HG03565 (cell line): ENCODE measurements around the gene IL6R.
"Not testable (repeated sequence)": the region's sequence is repeated elsewhere in the genome, so short reads cannot be mapped to it uniquely, and the experiment has no call there.

Experiments
- ATAC-seq: cut with Tn5 transposase; IDR thresholded peaks from one replicate; pipeline ENCODE4 v1.9.1; 2021; ENCODE audit warnings: mild to moderate bottlenecking, moderate library complexity; ENCODE audit not compliant: unreplicated experiment

IL6R gene

GRCh38 chr1:154406572-154406879 lies 1.4 kb downstream of the IL6R start:
- ATAC-seq: no peak

GRCh38 chr1:154406886-154407197 lies 1.7 kb downstream of the IL6R start:
- no peak for ATAC-seq

GRCh38 chr1:154407198-154408091 lies 2.3 kb downstream of the IL6R start:
- ATAC-seq: peak; percentile 30

GRCh38 chr1:154408174-154408777 lies 3.1 kb downstream of the IL6R start:
- ATAC-seq: no peak

GRCh38 chr1:154410185-154410827 lies 5.2 kb downstream of the IL6R start:
- no peak for ATAC-seq

GRCh38 chr1:154411525-154411924 lies 6.4 kb downstream of the IL6R start:
- ATAC-seq: no peak

GRCh38 chr1:154413177-154413783 lies 8.1 kb downstream of the IL6R start:
- no peak for ATAC-seq

- ATAC-seq: no peak
Measured at GRCh38 chr1:154414606-154415005, 9.5 kb downstream of the IL6R start.

GRCh38 chr1:154416471-154417337 lies 11.6 kb downstream of the IL6R start:
- no peak for ATAC-seq

GRCh38 chr1:154417338-154417608 lies 12.1 kb downstream of the IL6R start:
- no peak for ATAC-seq

GRCh38 chr1:154418062-154418921 lies 13.1 kb downstream of the IL6R start:
- no peak for ATAC-seq

- ATAC-seq: no peak
Measured at GRCh38 chr1:154418923-154419619, 13.9 kb downstream of the IL6R start.

GRCh38 chr1:154419620-154420571 lies 14.8 kb downstream of the IL6R start:
- no peak for ATAC-seq

GRCh38 chr1:154420961-154421924 lies 16.1 kb downstream of the IL6R start:
- no peak for ATAC-seq

- not testable (repeated sequence) for ATAC-seq
Measured at GRCh38 chr1:154422049-154422448, 16.9 kb downstream of the IL6R start.

GRCh38 chr1:154422521-154422920 lies 17.4 kb downstream of the IL6R start:
- no peak for ATAC-seq

GRCh38 chr1:154423304-154423987 lies 18.3 kb downstream of the IL6R start:
- no peak for ATAC-seq
